ENCODE results near the gene RCAN2.

RCAN2 gene

DNA sequence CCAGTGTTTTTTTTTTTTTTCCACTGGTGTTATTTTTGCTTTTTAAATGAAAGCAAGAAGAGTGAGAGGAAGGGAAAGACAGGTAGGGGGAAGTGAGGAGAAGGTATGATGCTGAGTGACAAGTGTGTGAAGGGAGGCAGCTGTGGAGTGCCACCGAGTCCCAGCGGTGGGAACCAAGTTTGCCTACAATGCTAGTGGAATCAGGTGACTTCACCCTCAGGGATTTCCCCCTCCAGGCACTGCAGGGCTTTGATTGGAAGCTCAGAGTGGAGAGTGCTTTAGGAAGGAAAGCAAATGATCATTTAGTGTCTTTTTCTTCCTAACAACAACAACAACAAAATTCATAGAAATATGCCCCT lies 200.0 kb downstream of the RCAN2 start:
- no peak for DNase-seq (ENCODE audit: low spot score)

DNA sequence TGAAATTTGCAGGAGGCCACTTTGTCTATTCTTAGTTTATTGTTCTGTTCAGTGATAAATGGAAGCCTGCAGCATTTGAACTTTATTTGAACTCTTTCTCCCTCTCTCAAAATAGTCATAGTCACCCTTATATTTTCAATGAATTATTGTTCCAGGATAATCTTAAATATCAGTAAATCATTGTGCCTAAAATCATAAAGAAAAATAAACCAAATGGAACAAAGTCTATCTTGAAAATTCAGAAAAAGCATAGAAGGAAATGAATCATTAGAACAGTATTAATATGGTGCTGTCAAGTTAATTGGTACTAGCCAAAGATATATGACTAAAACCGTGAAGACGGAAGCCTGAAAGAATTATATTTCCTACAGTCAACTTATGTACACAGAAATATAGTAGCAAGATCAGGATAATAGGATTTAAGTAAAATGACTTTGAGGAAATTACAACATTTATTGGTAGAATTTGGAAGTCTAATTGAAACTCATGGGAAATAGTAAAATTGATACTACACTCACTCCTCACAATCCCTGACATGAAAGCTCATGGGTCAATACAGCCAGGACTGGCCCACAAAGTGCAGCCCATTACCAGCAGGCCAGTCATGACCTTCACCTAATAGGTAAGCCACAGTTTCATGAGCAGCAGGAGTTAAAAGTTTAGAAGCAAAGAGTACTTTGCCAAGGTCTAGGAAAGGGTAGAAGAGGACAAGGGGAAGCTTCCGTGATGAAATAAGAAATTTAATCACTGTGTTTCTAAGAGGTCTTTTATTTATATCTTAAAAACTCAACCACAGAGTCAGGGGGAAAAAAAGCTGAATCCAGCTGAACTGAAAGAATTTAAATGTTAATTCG lies 200.6 kb downstream of the RCAN2 start:
- no peak for DNase-seq (ENCODE audit: low spot score)

DNA sequence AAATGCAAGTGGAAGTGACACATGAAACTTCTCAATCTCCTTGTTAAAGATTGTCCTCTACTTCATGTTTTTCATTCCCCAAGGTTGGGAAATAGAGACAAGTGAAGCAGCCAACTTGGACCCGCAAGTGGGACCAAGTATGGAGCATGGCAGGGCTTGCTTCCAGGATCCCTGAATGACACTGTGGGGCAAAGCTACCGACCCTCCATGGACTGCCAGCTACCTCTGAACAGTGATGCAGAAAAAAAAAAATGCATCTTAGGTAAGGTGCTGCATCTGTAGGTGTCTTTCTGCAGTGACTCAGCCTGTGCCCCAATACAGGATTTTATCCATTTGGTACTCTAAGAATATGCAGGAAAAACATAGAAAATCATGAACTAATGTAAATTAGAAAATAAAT lies 201.4 kb downstream of the RCAN2 start:
- no peak for DNase-seq (ENCODE audit: low spot score)

DNA sequence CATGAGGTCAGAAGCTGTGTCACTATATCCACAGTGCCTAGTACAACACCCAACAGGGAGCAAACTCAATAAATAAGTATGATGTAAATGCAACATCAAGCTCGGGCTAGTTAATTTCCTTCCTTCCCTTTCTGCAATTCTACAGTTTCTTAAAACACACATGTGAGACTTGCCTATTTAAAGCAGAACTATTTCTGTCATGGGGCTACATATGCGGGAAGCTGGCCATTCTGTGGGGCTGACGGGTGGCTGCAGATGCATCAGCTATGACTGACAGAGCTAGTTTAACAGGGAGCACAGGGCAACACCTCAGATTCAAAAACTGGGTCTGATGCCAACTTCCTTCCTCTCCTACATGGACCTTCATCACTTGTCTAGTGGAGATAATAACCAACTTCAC lies 202.4 kb downstream of the RCAN2 start:
- DNase-seq (ENCODE audit: low spot score), result no peak

DNA sequence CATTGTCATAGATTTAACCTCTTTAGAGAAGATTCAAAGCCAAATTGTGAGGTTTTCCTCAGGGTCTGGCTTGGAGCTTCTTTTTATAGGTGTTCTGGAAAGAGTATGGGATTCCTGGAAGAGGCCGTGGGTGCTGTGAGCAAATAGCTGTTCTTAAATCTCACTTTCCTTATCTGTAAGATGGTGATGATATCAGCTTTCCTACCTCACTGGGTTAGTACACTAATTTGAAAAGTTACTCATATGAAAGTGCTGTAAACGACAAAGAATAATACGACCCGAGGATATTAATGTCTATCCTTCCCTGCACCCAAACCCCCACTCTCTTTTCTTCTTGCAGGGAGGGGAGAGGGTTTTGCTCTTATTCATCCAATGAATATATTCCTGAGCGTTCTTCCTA lies 203.6 kb downstream of the RCAN2 start:
- no peak for DNase-seq (ENCODE audit: low spot score)

DNA sequence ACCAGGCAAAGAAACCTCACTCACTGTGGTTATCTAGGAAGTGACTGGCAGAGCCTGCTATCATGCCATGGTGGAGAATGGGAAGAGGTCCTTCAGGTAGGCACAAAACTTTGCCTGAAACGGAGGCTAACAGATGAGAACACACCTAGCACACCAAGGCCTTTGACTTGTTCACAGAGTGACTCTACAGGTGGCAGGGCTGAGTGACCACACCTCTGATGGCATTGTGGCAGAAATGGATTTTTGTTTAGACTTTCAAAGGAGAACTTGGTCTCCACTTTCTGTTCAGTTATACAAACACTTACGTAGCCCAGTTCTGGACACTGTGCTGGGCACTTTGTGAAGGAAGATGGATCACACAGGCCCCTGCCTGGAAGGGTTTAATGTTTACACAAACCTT lies 204.2 kb downstream of the RCAN2 start:
- DNase-seq (ENCODE audit: low spot score), result no peak

DNA sequence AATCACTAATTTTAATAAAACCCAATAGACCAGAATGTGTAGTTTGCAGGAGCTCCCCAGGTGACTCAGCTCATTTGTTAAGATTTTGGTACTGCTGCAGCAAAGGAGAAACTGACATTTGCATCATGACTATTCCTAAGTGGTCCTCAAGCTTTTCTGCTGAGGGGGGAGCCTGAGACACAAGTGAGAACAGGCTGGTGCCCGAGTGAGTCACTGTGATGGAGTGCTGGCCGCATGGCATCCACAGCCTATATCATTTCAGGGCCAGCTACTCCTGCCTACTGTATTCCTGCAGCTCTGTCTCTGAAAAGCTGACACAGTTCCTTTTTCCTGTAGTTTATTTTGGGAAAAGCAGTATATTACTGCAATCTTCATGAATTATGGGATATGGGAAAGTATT lies 206.8 kb downstream of the RCAN2 start:
- DNase-seq (ENCODE audit: low spot score), result no peak

DNA sequence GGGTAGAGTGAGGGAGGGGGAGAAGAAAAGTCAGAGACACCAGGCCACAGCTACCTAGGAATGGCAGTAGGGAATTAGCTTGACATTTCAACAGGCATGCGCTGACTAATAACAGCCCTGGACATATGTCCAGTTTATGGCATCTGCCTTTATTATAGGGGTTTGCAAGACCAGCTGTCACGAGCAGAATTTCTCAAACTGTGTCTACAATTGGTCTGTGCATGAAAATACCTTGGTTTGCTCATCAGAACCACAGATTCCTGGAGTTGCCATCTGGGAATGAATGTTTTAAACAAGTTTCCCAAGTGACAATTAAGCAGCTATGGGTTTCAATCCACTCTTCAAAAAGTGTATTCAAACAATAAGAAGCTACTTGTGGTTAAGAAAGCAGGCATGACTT lies 210.1 kb downstream of the RCAN2 start:
- no peak for DNase-seq (ENCODE audit: low spot score)

DNA sequence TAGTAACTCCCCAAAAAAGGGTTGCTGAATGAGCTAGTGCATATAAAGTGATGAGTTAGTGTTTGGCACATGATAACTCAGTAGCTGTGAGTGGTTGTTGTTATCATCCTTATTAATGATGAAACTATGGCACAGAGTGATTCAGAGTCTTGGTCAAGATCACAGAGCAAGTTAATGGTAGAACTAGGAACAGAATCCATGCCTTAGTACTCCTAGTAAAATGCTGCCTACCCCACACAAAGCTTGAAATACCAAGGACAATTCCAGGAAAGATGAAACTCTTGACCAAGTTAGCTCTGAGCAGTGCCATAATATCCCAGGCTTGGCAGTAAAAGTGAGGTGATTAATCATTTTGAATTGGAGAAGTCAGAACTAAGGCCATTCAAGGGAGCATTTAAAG lies 211.4 kb downstream of the RCAN2 start:
- DNase-seq (ENCODE audit: low spot score), result no peak

DNA sequence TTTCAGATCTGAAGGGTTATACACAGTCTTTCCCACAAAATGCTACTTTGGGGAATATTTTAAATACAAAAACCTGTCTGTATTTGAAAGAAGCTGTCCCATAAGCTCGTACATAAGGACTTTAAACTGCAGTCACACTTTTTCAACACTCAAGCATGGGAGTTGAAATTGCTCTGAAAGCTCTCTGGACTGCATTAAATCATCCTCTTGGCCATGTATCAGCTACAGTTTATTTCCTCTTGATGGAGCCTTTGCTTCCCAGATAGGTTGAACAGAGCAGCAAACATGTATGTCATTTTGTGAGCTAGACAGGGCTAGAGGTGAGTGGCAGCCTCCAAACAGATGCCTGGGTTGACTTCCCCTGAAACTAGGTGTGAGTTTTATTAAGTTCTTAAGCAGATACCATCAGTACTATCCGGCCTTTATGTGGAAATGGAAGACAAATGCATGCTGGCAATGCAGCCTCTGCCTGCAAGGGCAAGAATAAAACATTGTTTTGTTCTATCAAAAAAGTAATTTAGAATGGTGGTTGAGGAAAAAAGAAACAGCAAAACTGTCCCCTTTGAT lies 214.6 kb downstream of the RCAN2 start:
- DNase-seq (ENCODE audit: low spot score), result no peak

DNA sequence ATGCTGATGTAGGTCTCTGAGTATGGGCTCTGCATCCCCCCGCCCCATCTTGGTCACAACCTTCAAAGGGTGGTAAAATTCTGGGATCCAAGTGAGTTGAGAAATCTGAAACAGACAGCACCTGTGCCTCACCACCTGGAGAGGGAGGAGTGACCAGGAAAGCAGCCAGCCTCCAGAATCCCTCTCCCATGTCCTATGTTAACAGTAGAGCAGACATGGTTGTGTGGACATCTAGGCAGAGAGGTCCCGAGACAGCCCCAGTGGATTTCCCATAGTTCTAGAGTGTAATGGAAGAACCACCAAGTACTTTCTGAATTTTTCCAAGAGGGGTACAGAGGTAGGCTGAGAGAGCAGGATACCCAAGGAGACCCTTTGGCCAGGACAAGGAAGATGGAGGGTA lies 216.7 kb downstream of the RCAN2 start:
- no peak for DNase-seq (ENCODE audit: low spot score)

DNA sequence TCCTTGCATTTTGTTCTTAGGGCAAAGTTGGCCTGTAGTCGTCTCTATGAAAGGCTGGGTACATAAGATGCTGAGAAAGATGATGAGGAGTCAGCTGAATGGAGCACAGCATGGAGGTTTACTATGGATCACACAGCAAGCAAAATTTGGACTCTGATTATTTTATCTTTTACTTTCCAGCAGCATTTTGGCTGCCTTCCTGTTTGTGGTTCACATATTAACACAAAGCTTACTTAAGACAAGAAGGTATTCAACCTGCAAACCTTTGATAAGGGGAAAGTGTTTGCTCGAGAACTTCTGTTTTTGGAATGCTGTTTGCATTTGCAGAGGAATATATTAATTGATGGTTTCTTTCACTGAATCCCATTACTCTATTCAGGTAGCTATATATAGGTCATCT lies 217.3 kb downstream of the RCAN2 start:
- no peak for DNase-seq (ENCODE audit: low spot score)

DNA sequence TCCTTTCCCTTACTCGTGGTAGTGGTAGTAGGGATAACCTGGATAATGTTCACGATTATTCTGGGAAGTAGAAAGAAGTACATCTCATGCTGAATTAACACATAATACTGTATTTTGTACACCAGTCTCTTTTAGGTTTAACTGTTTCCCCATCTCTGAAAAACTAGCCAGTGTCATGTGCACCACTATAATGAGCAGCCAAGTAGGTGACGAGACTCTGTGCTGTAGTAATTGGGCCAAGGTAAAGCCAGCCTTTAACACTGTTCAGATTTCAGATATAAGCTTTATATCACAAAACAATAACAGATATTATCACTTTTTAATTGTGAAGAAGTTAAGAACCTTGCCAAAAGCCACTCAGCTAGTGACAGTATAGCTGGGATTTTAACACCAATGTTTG lies 219.5 kb downstream of the RCAN2 start:
- no peak for DNase-seq (ENCODE audit: low spot score)

DNA sequence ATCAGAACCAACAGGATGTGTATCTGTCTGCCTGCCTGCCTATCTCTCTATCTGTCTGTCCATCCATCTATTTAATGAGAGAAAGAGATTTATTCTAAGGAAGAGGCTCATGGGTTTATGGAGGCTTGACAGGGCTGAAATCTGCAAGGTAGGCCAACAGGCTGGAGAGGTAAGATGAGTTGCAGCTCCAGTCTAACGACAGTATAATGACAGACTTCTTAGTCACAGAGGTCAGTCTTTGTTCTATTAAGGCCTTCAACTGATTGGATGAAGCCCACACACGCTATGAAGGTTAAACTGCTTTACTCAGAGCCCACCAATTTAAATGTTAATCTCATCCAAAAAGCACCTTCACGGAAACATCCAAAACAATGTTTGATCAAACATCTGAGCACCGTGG lies 220.1 kb downstream of the RCAN2 start:
- DNase-seq (ENCODE audit: low spot score), result no peak

DNA sequence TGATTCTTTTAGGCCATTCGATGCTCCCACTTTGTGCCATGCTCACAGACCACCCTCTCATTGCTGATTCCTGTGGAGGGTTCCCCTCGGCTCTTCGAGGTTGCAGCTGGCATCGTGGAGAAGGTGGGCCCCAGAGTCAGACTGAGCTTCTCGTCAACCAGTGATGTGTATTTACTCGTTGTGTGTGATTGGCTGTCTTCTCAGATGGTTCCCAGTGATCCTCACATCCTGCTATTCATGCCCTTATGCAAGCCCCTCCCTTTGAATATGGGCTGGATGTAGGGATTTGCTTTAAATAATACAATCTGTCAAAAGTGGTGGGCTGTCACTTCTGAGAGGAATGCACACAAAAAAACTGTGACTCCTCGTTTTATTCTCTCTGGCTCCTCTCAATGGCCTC lies 220.9 kb downstream of the RCAN2 start:
- DNase-seq (ENCODE audit: low spot score), result no peak

DNA sequence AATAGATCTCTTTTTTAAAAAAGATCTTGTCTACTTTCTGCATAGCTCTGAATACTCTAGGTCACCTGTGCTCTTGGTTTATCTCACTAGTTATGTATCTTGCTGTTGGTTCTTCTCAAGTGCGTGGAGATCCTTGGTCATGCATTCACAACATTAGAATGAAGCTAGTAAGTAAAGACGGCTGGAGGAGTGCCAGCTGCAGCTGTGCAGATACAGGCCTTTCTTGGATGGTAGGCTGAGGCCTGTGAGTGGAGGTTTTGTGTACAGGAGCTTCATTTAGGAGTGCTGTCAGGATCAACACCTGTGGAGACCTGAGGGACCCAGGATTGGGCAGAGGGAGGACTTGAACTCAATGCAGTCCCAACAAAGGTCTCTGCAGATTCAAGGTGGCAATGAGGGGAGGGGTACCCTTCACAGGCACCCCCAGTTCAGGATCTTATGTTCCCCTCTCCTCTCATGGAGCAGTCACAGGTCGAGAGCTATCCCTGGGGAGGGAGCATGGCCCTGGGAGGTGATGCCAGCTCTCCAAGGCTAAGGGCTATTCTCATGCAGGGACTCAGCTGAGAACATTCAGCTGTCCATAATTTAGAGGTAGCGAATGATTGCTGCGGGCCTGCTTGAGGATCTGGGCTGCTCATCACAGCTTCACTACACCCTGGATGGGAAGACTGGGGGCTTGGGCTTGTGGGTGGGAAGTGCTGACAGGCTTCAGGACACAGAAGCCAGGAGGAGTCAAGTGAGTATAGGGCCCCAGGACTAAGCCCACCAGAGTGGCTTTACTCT lies 221.6 kb downstream of the RCAN2 start:
- DNase-seq (ENCODE audit: low spot score), result no peak

DNA sequence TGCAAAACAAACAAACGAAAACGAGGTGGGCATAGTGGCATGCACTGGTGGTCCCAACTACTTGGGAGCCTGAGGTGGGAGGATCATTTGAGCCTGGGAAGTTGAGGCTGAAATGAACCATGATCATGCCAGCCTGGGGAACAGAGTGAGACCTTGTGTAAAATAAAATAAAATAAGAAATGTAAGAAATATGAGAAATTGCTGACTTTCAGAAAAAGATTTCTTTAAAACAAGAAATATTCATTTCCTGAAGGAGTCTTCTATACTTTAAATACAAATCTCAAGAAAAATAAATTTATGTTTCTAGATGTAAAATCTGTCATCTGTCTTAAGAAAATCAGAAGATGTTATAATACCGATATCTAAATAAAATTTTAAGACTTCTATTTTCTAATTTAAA lies 223.7 kb downstream of the RCAN2 start:
- no peak for DNase-seq (ENCODE audit: low spot score)

DNA sequence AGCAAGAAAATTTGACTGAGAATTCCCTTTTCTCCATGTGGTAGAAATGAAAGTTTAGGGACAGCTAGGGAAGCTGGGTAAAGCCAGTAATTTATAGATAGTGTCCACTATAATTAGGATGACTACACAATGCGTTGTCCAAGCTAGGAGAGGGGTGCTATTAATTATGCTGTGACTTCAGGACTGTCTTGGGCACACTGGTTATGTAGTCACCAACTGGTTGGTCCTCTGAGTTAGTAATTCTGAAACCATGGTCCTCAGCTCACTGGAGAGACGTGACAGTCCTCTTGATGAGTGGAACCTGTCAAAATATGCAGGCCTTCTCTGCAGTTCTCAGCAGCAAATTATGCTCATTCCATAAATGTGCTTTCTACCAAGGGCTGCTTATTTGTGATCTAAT lies 225.9 kb downstream of the RCAN2 start:
- no peak for DNase-seq (ENCODE audit: low spot score)

DNA sequence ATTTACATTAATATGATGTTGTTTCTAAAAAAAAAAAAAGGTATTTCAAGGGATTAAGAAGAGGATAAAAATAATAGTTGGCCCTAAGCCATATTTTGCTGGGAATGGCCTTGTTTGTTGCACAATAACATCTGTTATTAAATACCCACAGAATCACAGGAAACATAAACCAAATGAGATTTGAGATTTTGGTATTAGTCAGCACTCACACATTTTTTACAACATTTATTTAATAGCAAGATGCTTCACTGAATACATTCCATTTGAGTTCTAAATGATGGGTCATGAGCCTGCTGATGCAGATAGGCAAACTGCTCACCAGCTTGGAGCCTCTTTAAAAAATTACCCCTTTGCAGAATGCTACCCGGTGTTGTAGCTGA lies 227.6 kb downstream of the RCAN2 start:
- DNase-seq (ENCODE audit: low spot score), result no peak

DNA sequence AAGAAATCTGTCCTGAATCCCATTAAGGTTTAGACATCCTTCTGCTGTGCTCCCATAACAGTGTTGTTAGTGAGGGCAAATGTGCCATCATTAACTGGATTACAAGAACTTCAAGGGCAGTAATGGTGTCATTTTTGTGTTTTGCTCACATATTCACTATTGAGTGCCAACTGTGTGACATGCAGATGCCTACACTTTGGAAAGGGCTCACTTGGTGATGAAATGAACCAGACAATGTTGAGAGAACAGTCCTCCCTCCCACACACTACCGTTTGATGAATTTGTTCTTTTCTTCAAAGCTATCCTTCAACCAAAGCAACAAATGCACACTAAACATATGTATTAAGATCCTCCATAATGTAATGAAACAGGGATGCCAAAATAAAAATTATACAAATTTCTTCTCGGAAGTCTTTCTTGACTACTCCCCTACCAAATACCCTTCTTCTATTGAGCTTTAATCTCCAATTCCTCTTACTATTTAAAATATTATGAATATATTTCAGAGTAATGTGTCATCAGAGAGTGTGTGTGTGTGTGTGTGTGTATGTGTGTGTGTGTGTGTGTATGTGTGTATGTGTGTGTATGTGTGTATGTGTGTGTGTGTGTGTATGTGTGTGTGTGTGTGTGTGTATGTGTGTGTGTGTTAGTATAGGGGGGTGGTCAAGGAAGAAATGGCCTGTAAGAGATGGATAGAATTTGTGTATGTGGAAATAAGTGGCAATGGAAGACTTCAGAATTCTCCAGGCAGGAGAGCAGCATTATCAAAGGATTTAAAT lies 228.1 kb downstream of the RCAN2 start:
- no peak for DNase-seq (ENCODE audit: low spot score)

DNA sequence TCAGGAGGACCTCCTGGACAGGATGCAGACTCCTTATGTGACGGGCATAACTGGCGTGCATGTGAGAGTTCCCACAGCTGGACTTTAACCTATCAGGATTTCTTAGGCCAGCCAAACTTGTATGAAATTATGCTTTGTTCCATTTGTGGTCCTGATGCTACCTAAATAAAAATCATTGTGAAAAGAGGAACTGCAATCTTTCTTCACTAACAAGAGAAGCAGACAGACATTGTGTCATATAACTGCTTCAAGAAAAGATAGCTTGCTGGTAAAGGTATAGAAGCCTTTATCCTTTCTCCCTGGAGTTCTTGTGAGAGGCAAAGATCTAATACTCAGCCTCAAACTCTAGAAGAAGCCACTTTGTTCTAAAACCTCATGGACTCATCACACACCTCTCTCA lies 233.0 kb downstream of the RCAN2 start:
- DNase-seq (ENCODE audit: low spot score), result no peak

DNA sequence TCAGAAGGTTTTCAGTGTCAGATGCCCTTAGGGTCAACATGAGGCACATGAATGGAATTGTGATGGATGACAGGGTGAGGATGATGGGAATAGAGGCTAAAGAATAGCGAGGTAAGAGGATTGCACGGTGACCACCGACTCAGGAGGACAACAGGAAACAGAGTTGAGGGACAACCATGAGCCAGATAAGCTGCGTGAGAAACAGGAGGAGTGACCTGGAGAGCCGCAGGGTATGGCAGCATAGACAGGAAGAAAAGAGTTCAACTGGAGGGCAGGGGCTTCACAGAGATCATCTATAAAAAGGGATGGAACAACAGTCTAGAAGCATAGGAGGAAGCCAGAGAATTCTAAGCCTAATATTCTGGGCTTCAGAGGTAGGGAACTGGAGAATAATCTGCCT lies 235.7 kb downstream of the RCAN2 start:
- DNase-seq (ENCODE audit: low spot score), result no peak

DNA sequence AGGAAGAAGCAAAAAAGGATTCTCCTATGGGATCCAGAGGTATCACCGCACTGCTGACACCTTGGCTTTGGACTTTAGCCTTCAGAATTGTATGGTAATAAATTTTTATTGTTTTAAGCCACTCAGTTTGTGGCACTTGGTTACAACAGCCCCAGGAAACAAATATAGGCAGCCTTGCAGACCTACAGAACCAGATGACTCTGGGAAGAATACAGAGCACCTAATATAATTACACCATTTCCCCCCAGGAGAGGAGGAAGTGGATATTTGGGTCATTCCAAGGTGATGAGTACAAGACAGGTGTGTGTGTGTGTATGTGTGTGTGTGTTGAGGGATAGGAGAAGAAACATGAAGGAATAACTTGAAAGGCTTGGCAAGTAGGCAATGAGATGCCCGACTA lies 236.3 kb downstream of the RCAN2 start:
- DNase-seq (ENCODE audit: low spot score), result no peak

Measured in NAMALWA (cell line).